Measurements from ENCODE around the gene ARHGAP44.

The ARHGAP44 gene

DNA sequence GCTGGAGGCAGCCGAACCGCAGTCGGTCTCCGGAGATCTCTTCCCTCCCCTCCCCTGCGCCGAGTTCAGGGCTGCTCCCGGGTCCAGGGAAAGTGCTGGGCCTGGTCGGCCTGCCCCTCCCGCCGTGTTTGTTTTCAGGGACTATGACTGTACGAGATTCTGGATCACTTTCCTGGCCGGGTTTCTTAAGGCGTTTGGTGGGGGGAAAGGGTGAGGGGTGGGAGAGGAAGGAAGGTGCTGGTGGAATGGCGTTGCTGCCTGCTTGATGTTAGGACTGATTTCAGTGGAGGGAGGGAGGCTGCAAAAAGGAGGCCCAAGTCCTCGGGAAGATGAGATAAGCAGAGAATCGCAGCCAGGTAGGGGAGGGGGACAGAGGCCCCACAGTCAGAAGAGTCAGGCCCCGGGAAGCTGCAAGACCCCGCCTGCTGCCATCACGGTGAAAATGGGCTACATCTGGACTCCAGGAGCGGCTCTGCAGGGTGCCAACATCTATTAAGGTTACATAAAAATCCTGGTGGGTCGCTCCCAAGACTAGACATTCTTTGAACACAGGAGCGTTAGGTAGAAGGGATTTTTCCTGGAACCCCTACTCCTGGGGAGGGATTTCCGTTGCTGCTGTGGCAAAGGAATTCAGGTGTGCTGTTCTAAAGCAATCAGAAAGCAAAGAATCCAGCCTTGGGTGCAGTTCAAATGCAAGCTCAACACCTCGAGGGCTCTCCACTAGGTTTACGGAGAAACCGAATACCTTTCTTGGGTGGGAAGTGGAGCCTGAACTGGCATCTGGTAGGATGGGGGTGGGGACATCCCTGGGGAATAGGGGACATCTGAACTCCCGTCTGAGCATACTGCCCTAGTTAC lies 1.2 kb downstream of the ARHGAP44 start:
- TF ChIP-seq, protein P1, sequence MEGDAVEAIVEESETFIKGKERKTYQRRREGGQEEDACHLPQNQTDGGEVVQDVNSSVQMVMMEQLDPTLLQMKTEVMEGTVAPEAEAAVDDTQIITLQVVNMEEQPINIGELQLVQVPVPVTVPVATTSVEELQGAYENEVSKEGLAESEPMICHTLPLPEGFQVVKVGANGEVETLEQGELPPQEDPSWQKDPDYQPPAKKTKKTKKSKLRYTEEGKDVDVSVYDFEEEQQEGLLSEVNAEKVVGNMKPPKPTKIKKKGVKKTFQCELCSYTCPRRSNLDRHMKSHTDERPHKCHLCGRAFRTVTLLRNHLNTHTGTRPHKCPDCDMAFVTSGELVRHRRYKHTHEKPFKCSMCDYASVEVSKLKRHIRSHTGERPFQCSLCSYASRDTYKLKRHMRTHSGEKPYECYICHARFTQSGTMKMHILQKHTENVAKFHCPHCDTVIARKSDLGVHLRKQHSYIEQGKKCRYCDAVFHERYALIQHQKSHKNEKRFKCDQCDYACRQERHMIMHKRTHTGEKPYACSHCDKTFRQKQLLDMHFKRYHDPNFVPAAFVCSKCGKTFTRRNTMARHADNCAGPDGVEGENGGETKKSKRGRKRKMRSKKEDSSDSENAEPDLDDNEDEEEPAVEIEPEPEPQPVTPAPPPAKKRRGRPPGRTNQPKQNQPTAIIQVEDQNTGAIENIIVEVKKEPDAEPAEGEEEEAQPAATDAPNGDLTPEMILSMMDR (IDR thresholded peaks at IDR 0.05; ENCODE audit: control insufficient read depth, insufficient read depth, low read depth, low read length, missing control alignments): no peak
- no peak for DNase-seq (ENCODE audit: low read depth)
- H3K4me3 ChIP-seq (ENCODE audit: control insufficient read depth, low read depth, low read length): peak overlapping the region; percentile 42

DNA sequence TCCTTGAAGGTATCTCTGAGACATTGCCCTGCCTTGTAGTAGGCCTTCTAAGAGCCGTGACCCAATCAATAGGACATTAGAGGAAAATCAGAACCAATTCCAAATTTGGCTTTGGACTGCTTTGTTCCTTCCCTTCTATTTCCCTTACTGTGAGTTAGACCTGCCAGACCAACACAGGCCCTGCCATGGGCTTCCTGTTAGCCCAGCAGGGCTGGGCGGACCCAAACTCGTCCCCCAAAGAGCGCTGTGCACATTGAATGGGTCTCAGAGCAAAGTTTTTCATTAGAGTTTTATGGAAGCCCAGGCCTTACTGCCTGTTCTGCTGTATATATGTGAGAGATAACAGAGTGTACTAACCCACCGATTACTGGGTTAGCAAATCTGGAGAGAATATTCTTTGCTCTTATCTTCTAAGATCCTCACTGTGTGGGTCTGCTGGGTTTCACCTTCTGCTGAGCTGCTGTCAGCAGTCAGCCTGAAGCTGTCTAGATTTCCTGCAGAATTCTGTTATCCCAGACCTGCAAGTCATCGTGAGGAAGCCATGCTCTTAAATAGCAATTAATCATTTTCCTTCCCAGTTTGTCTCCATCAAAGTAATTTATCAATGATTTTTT lies 5.7 kb downstream of the ARHGAP44 start:
- H3K4me3 ChIP-seq (ENCODE audit: control insufficient read depth, low read depth, low read length): no peak overlapping the region
- TF ChIP-seq, protein P1 (IDR thresholded peaks at IDR 0.05; ENCODE audit: control insufficient read depth, insufficient read depth, low read depth, low read length, missing control alignments): no peak
- no peak for DNase-seq (ENCODE audit: low read depth)

DNA sequence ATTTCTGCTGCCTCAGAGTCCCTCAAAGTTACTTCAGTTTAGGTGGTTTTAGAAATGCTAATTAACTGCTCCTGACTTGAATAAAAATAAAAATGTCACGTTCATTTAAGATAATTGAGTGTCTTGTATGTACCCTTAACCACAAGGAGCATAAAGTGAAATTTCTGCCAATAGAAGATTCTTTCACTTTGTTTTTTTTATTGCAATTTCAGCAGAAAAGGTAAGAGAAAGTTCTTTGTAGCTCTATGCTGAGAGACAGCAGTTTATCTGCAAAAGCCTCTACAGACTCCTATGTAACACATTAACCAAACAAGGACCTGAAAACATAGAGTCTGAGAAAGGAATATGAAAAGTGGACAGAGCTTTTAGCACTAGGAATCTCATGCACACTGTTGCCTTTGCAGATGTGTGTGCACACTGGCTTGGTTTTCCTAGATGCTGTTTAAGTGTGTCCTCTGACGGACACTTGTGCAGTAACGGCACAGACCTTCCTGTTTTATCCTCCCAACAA lies 11.6 kb downstream of the ARHGAP44 start:
- DNase-seq (ENCODE audit: low read depth): no peak
- H3K4me3 ChIP-seq (ENCODE audit: control insufficient read depth, low read depth, low read length): no peak overlapping the region
- TF ChIP-seq, protein P1 (IDR thresholded peaks at IDR 0.05; ENCODE audit: control insufficient read depth, insufficient read depth, low read depth, low read length, missing control alignments): no peak

DNA sequence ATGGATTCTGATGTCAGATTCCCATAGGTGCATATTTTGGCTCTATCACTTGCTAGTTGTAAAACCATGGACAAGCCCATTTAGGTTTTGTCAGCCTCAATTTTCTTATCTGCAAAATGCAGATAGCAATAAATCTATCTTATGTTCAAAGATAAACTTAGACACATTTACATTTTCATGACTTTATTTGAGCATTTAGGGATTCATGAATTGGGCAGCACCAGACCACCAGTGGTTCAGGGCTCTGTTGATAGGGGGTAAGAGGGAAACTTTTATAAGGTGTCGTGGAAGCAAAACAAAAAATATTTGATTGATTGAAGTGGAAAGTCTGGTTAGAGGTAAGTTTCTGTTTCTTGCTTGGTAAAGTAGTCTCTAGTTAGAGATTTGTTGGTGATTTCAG lies 17.3 kb downstream of the ARHGAP44 start:
- TF ChIP-seq, protein P1 (IDR thresholded peaks at IDR 0.05; ENCODE audit: control insufficient read depth, insufficient read depth, low read depth, low read length, missing control alignments): no peak
- no peak overlapping the region for H3K4me3 ChIP-seq (ENCODE audit: control insufficient read depth, low read depth, low read length)
- no peak for DNase-seq (ENCODE audit: low read depth)

DNA sequence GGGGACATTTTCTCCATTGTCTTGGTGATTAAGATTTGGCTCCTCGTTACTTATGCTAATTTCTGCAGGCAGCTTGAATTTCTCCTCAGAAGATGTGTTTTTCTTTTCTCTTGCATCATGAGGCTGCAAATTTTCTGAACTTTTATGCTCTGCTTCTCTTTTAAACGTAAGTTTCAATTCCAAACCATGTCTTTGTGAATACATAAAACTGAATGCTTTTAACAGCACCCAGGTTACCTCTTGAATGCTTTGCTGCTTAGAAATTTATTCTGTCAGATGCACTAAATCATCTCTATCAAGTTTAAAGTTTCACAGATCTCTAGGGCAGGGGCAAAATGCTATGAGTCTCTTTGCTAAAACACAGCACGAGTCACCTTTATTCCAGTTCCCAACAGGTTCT lies 19.4 kb downstream of the ARHGAP44 start:
- TF ChIP-seq, protein P1 (IDR thresholded peaks at IDR 0.05; ENCODE audit: control insufficient read depth, insufficient read depth, low read depth, low read length, missing control alignments): no peak
- H3K4me3 ChIP-seq (ENCODE audit: control insufficient read depth, low read depth, low read length): no peak overlapping the region
- no peak for DNase-seq (ENCODE audit: low read depth)

DNA sequence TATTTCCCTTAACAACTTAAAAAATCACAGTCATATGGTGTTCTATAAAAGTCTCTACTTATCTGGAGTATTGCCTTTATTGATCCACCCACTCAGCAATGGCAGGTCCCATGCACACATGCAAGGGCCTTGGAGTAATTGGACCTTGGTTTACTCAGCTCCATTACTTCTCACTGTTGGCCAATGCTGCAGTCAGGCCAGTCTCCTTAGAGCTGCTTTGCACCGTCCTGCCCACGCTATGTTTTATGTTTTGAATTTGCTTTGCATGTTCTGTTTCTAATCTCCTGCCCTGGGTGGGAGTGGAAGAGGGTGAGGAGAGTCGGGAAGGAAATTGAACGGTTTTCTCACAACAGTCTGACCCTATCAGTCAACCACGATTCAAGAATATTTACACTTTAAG lies 23.6 kb downstream of the ARHGAP44 start:
- no peak overlapping the region for H3K4me3 ChIP-seq (ENCODE audit: control insufficient read depth, low read depth, low read length)
- TF ChIP-seq, protein P1 (IDR thresholded peaks at IDR 0.05; ENCODE audit: control insufficient read depth, insufficient read depth, low read depth, low read length, missing control alignments): no peak
- DNase-seq (ENCODE audit: low read depth): no peak
